ENCODE results near the gene MMP10.

Gene MMP10

DNA sequence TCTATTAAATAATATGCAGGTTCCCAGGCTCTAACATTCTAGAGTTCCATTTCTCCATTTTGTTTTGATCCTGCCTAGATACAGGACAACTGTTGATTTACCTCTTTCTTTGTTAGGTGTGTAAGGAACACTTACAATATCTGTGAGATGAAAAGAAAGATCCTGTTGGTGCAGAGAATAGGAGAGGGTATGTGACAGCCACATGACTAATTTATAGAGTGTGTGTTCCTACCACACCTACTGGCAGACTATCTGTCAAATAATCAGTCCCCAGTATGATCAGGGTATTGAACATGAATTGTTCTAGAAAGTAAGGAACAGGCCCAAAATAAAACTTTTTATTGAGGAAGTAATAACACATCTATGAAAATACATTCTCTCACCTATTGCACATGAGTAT, 10.2 kb downstream of the MMP10 start:
- ChIA-PET CTCF (no interaction called here), POLR2A (no interaction called here)
- Histone ChIP-seq H3K9me3 (ENCODE audit: control insufficient read depth, insufficient read depth, low read depth, low read length) (no peaks in the 10 kb centered on the region), H3K36me3 (ENCODE audit: control insufficient read depth in 2 of 2, insufficient read depth in 1 of 2, low read length in 2 of 2) (no peaks in the 10 kb centered on the region), H3K4me1 (ENCODE audit: control insufficient read depth, insufficient read depth, low read length) (no peaks in the 10 kb centered on the region), H3K4me3 (ENCODE audit: low read depth, low read length) (no peak overlapping the region), H3K27ac (ENCODE audit: extremely low read depth, low read depth, low read length) (no peak overlapping the region)
- no peak for TF ChIP-seq ZNF558 (tag by site-specific recombination; IDR thresholded peaks at IDR 0.05)
- TF ChIP-seq KLF7 (tag by site-specific recombination; IDR thresholded peaks at IDR 0.05; ENCODE audit: borderline replicate concordance) = no peak
- no peak for TF ChIP-seq ZNF776 (tag by site-specific recombination; IDR thresholded peaks at IDR 0.05; ENCODE audit: borderline replicate concordance)
- TF ChIP-seq ZNF707 (tag by site-specific recombination; IDR thresholded peaks at IDR 0.05) = no peak
- TF ChIP-seq, protein P1, sequence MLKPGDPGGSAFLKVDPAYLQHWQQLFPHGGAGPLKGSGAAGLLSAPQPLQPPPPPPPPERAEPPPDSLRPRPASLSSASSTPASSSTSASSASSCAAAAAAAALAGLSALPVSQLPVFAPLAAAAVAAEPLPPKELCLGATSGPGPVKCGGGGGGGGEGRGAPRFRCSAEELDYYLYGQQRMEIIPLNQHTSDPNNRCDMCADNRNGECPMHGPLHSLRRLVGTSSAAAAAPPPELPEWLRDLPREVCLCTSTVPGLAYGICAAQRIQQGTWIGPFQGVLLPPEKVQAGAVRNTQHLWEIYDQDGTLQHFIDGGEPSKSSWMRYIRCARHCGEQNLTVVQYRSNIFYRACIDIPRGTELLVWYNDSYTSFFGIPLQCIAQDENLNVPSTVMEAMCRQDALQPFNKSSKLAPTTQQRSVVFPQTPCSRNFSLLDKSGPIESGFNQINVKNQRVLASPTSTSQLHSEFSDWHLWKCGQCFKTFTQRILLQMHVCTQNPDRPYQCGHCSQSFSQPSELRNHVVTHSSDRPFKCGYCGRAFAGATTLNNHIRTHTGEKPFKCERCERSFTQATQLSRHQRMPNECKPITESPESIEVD (tag by site-specific recombination; IDR thresholded peaks at IDR 0.05) = no peak

DNA sequence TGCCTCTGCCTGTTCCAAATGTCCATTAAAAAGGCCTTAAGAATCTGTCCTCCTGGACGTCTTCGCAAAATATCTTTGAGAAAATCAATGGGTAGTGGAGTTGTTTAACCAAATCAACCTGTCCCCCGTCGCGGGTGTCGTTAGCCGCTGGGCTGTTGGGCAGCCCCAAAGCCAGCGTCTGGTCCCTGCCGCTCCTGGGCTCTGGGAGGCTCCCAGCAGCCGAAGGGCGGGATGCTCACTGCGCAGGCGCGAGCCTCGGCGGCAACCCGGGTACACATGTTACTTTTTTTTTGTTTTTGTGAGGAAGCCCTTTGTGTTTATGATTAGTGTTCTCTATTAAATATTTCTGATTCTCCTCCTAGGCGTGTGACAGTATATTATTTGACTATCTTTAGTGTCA, 12.6 kb downstream of the MMP10 start:
- Histone ChIP-seq H3K36me3 (ENCODE audit: control insufficient read depth in 2 of 2, insufficient read depth in 1 of 2, low read length in 2 of 2) (no peaks in the 10 kb centered on the region), H3K4me1 (ENCODE audit: control insufficient read depth, insufficient read depth, low read length) (no peaks in the 10 kb centered on the region), H3K4me3 (ENCODE audit: low read depth, low read length) (no peak overlapping the region), H3K27ac (ENCODE audit: extremely low read depth, low read depth, low read length) (no peak overlapping the region), H3K9me3 (ENCODE audit: control insufficient read depth, insufficient read depth, low read depth, low read length) (no peaks in the 10 kb centered on the region)
- ChIA-PET POLR2A (no interaction called here), CTCF (no interaction called here)
- TF ChIP-seq, protein P1 (tag by site-specific recombination; IDR thresholded peaks at IDR 0.05) = no peak
- no peak for TF ChIP-seq ZNF610 (tag by site-specific recombination; IDR thresholded peaks at IDR 0.05; ENCODE audit: borderline replicate concordance)
- TF ChIP-seq ZNF510 (tag by site-specific recombination; IDR thresholded peaks at IDR 0.05; ENCODE audit: insufficient replicate concordance) = no peak
- TF ChIP-seq ZNF19 (tag by site-specific recombination; IDR thresholded peaks at IDR 0.05; ENCODE audit: low read depth) = no peak
- no peak for TF ChIP-seq MYNN (tag by site-specific recombination; IDR thresholded peaks at IDR 0.05; ENCODE audit: borderline replicate concordance)
- TF ChIP-seq, protein P2, sequence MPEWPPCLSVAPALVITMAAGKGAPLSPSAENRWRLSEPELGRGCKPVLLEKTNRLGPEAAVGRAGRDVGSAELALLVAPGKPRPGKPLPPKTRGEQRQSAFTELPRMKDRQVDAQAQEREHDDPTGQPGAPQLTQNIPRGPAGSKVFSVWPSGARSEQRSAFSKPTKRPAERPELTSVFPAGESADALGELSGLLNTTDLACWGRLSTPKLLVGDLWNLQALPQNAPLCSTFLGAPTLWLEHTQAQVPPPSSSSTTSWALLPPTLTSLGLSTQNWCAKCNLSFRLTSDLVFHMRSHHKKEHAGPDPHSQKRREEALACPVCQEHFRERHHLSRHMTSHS (tag by site-specific recombination; IDR thresholded peaks at IDR 0.05) = no peak
- no peak for TF ChIP-seq TRIM28 (IDR thresholded peaks at IDR 0.05; ENCODE audit: borderline replicate concordance, low read length)
- TF ChIP-seq ZNF777 (tag by site-specific recombination; IDR thresholded peaks at IDR 0.05; ENCODE audit: borderline replicate concordance) = no peak
- no peak for TF ChIP-seq ZNF792 (tag by site-specific recombination; IDR thresholded peaks at IDR 0.05)
- TF ChIP-seq, protein P3, sequence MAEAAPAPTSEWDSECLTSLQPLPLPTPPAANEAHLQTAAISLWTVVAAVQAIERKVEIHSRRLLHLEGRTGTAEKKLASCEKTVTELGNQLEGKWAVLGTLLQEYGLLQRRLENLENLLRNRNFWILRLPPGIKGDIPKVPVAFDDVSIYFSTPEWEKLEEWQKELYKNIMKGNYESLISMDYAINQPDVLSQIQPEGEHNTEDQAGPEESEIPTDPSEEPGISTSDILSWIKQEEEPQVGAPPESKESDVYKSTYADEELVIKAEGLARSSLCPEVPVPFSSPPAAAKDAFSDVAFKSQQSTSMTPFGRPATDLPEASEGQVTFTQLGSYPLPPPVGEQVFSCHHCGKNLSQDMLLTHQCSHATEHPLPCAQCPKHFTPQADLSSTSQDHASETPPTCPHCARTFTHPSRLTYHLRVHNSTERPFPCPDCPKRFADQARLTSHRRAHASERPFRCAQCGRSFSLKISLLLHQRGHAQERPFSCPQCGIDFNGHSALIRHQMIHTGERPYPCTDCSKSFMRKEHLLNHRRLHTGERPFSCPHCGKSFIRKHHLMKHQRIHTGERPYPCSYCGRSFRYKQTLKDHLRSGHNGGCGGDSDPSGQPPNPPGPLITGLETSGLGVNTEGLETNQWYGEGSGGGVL (tag by site-specific recombination; IDR thresholded peaks at IDR 0.05) = no peak

DNA sequence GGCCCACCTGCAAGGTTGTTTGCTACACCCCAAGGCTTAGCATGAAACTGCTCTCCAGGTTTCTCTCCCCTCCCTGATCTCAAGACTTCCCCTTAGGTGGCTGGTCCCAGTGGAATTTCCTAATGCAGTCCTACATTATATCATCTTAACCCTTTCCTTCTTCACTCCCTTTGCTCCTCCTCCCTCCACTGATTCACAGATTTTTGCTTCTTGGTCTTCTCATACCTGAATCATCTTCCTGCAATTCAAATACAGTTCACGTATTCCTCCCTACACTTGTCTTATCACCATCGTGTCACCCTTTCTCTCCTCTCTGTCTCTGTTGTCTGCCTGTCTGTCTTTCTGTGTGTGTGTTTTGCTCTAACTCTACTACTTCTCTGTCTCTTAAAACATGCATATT, 17.0 kb downstream of the MMP10 start:
- TF ChIP-seq, protein P4, sequence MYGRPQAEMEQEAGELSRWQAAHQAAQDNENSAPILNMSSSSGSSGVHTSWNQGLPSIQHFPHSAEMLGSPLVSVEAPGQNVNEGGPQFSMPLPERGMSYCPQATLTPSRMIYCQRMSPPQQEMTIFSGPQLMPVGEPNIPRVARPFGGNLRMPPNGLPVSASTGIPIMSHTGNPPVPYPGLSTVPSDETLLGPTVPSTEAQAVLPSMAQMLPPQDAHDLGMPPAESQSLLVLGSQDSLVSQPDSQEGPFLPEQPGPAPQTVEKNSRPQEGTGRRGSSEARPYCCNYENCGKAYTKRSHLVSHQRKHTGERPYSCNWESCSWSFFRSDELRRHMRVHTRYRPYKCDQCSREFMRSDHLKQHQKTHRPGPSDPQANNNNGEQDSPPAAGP (tag by site-specific recombination; IDR thresholded peaks at IDR 0.05) = no peak
- no peak for TF ChIP-seq ZNF2 (tag by site-specific recombination; IDR thresholded peaks at IDR 0.05)
- no peak for TF ChIP-seq KLF1 (tag by site-specific recombination; IDR thresholded peaks at IDR 0.05)
- no peak for TF ChIP-seq KLF9 (tag by site-specific recombination; IDR thresholded peaks at IDR 0.05; ENCODE audit: low read depth)
- TF ChIP-seq, protein P5, sequence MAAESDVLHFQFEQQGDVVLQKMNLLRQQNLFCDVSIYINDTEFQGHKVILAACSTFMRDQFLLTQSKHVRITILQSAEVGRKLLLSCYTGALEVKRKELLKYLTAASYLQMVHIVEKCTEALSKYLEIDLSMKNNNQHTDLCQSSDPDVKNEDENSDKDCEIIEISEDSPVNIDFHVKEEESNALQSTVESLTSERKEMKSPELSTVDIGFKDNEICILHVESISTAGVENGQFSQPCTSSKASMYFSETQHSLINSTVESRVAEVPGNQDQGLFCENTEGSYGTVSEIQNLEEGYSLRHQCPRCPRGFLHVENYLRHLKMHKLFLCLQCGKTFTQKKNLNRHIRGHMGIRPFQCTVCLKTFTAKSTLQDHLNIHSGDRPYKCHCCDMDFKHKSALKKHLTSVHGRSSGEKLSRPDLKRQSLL (tag by site-specific recombination; IDR thresholded peaks at IDR 0.05) = no peak
- TF ChIP-seq, protein P6, sequence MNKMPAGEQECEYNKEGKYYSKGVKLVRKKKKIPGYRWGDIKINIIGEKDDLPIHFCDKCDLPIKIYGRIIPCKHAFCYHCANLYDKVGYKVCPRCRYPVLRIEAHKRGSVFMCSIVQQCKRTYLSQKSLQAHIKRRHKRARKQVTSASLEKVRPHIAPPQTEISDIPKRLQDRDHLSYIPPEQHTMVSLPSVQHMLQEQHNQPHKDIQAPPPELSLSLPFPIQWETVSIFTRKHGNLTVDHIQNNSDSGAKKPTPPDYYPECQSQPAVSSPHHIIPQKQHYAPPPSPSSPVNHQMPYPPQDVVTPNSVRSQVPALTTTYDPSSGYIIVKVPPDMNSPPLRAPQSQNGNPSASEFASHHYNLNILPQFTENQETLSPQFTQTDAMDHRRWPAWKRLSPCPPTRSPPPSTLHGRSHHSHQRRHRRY (tag by site-specific recombination; IDR thresholded peaks at IDR 0.05) = no peak
- no peak for TF ChIP-seq ZXDB (tag by site-specific recombination; IDR thresholded peaks at IDR 0.05)
- no peak for TF ChIP-seq KLF8 (tag by site-specific recombination; IDR thresholded peaks at IDR 0.05)
- no peak overlapping the region for H3K27ac ChIP-seq (ENCODE audit: extremely low read depth, low read depth, low read length)
- H3K4me1 ChIP-seq (ENCODE audit: control insufficient read depth, insufficient read depth, low read length) = no peaks in the 10 kb centered on the region
- H3K9me3 ChIP-seq (ENCODE audit: control insufficient read depth, insufficient read depth, low read depth, low read length) = no peaks in the 10 kb centered on the region
- ChIA-PET CTCF (no interaction called here), POLR2A (no interaction called here)
- no peaks in the 10 kb centered on the region for H3K36me3 ChIP-seq (ENCODE audit: control insufficient read depth in 2 of 2, insufficient read depth in 1 of 2, low read length in 2 of 2)
- no peak overlapping the region for H3K4me3 ChIP-seq (ENCODE audit: low read depth, low read length)
